HepG2 (cell line): ENCODE results near the gene SRSF2. TPM values are rescaled to one million over a fixed set of nuclear protein-coding genes. Genes with fewer than 3 reads are reported as not detected.
A peak's percentile ranks its signal among the peaks of the same experiment; 100 is the strongest.

Experiments used
- AFF4 ChIP-seq: sonication (generic); formaldehyde crosslinking; IDR thresholded peaks from 2 replicates; pipeline ENCODE4 v1.4.0; 2020; ENCODE audit warnings: missing genetic modification reagents
- ARNT2 ChIP-seq: sonication (generic); formaldehyde crosslinking; IDR thresholded peaks from 2 replicates; pipeline ENCODE4 v1.8.0; 2022; ENCODE audit warnings: mild to moderate bottlenecking, low read depth, missing genetic modification reagents, moderate library complexity
- ATF1 ChIP-seq: IDR thresholded peaks from 2 replicates; pipeline ENCODE4 v1.6.1; 2016; ENCODE audit warnings: mild to moderate bottlenecking, control low read depth
- EED ChIP-seq: sonication (generic); formaldehyde crosslinking; IDR thresholded peaks from 2 replicates; pipeline ENCODE4 v1.5.0; 2020; ENCODE audit warnings: mild to moderate bottlenecking, missing genetic modification reagents
- IKZF4 ChIP-seq: sonication (generic); formaldehyde crosslinking; IDR thresholded peaks from 2 replicates; pipeline ENCODE4 v1.5.1; 2020; ENCODE audit warnings: borderline replicate concordance, mild to moderate bottlenecking, low read depth, missing genetic modification reagents; ENCODE audit errors: not compliant biosample characterization
- IKZF5 ChIP-seq: IDR thresholded peaks from 2 replicates; pipeline ENCODE4 v1.6.1; 2018; ENCODE audit warnings: missing genetic modification reagents, mild to moderate bottlenecking, missing compliant biosample characterization
- MYPOP ChIP-seq: sonication (generic); formaldehyde crosslinking; IDR thresholded peaks from 2 replicates; pipeline ENCODE4 v1.8.1; 2023; ENCODE audit warnings: mild to moderate bottlenecking, moderate library complexity, missing genetic modification reagents
- PCBP2 ChIP-seq: fragments of 200-400 bp; formaldehyde crosslinking; optimal IDR thresholded peaks from 2 replicates; pipeline ENCODE3; 2018; ENCODE audit warnings: low read length, low read depth; ENCODE audit not compliant: poor library complexity, severe bottlenecking
- RBFOX2 ChIP-seq: fragments of 200-400 bp; formaldehyde crosslinking; IDR thresholded peaks from 2 replicates; pipeline ENCODE4 v1.6.1; 2017; ENCODE audit warnings: low read depth, mild to moderate bottlenecking, low read length
- RXRB ChIP-seq: IDR thresholded peaks from 2 replicates; pipeline ENCODE4 v1.6.1; 2016; ENCODE audit warnings: borderline replicate concordance, missing genetic modification reagents, missing compliant biosample characterization
- SRSF4 ChIP-seq: fragments of 200-400 bp; formaldehyde crosslinking; IDR thresholded peaks from one replicate; pipeline ENCODE4 v1.6.1; 2018; ENCODE audit warnings: mild to moderate bottlenecking, low read depth, low read length, moderate library complexity; ENCODE audit not compliant: poor library complexity, severe bottlenecking
- TBP ChIP-seq: sonication (generic); formaldehyde crosslinking; IDR thresholded peaks from 2 replicates; pipeline ENCODE4 v1.5.0; 2020; ENCODE audit warnings: missing genetic modification reagents
- ZBTB3 ChIP-seq: sonication (generic); formaldehyde crosslinking; IDR thresholded peaks from 2 replicates; pipeline ENCODE4 v1.4.0; 2020; ENCODE audit warnings: low read depth, mild to moderate bottlenecking, moderate library complexity, missing genetic modification reagents, borderline replicate concordance
- ZNF276 ChIP-seq: sonication (generic); formaldehyde crosslinking; IDR thresholded peaks from 2 replicates; pipeline ENCODE4 v1.4.0; 2020; ENCODE audit warnings: mild to moderate bottlenecking, low read depth, missing genetic modification reagents
- ZNF382 ChIP-seq: sonication (generic); formaldehyde crosslinking; IDR thresholded peaks from 2 replicates; pipeline ENCODE4 v1.5.0; 2020; ENCODE audit warnings: missing genetic modification reagents, mild to moderate bottlenecking, borderline replicate concordance
- ZNF512 ChIP-seq: sonication (generic); formaldehyde crosslinking; IDR thresholded peaks from 2 replicates; pipeline ENCODE4 v1.4.0; 2020; ENCODE audit warnings: mild to moderate bottlenecking, missing genetic modification reagents
- ZNF577 ChIP-seq: sonication (generic); formaldehyde crosslinking; IDR thresholded peaks from 2 replicates; pipeline ENCODE4 v1.4.0; 2020; ENCODE audit warnings: mild to moderate bottlenecking, low read depth, missing genetic modification reagents, borderline replicate concordance
- ZNF629 ChIP-seq: sonication (generic); formaldehyde crosslinking; conservative IDR thresholded peaks from 2 replicates; pipeline ENCODE4 v1.5.0; 2020; ENCODE audit warnings: missing genetic modification reagents
- ZZZ3 ChIP-seq: sonication (generic); formaldehyde crosslinking; IDR thresholded peaks from 2 replicates; pipeline ENCODE4 v1.4.0; 2020; ENCODE audit warnings: missing genetic modification reagents, mild to moderate bottlenecking, borderline replicate concordance
- polyA plus RNA-seq, 8 experiments: library from polyadenylated mRNA; depleted of rRNA in 3 of 8; stranded (reverse) in 7 of 8; unstranded in 1 of 8; fragments of >200 nt; fragmentation: Illumina TruSeq in 4 of 8; extraction: Trizol in 4 of 8; gene quantifications; 2 replicates each; pipeline versions ENCODE4 v1.2.1 to v1.2.3, GENCODE V29; 2011 to 2016; ENCODE audit warnings: low read depth in 4 of 8, missing spikeins in 1 of 8, mixed read lengths in 1 of 8; ENCODE audit not compliant: insufficient read depth in 1 of 8
- total RNA-seq, 5 experiments: library from RNA; depleted of rRNA; stranded (reverse); fragments of >200 nt; fragmentation: Illumina TruSeq; extraction: Trizol; gene quantifications; 2 replicates each; pipeline ENCODE4 v1.2.3, GENCODE V29; 2016; ENCODE audit warnings: low read depth in 1 of 5

Gene SRSF2
- total and polyA plus RNA-seq, 2 of the 13 experiments (the other 11 are each of a cell fraction or from before 2014, with no cell fraction given): 306 to 319 TPM

GRCh38 chr17:76736349-76737081 lies 616 bp downstream of the SRSF2 start (continued):
- TF ChIP-seq ZNF276 (CRISPR knock-in tag): no peak
- TF ChIP-seq EED (CRISPR knock-in tag): no peak
- no peak; the same call in 1 of the 2 replicates for TF ChIP-seq AFF4 (CRISPR knock-in tag)
- no peak for TF ChIP-seq ZNF382 (CRISPR knock-in tag)
- no peak for TF ChIP-seq RXRB (CRISPR knock-in tag)
- no peak for TF ChIP-seq ATF1 (CRISPR knock-in tag)
- TF ChIP-seq ZNF577 (CRISPR knock-in tag): no peak
- no peak for TF ChIP-seq ARNT2 (CRISPR knock-in tag)
- TF ChIP-seq SRSF4: no peak
- TF ChIP-seq ZBTB3 (CRISPR knock-in tag): no peak; the same call in 1 of the 2 replicates
- TF ChIP-seq ZZZ3 (CRISPR knock-in tag): no peak
- TF ChIP-seq TBP: 0 out of 2 replicates have a peak, but pooled peaks have one; percentile 8
- TF ChIP-seq IKZF5 (CRISPR knock-in tag): no peak
- no peak for TF ChIP-seq MYPOP (CRISPR knock-in tag)
- peak; percentile 99 for TF ChIP-seq RBFOX2
- no peak for TF ChIP-seq IKZF4
- TF ChIP-seq ZNF629 (CRISPR knock-in tag): no peak
- no peak for TF ChIP-seq PCBP2
- no peak for TF ChIP-seq ZNF512 (CRISPR knock-in tag)
